Astrocyte of the hippocampus (primary cell): ENCODE measurements around the gene GJB3.
"Not testable (repeated sequence)": the region's sequence is repeated elsewhere in the genome, so short reads cannot be mapped to it uniquely, and the experiment has no call there.

Experiments
- DNase-seq: peaks from one replicate; pipeline ENCODE4 v3.0.0; 2011; ENCODE audit warnings: low read depth, low spot score

The GJB3 gene

GRCh38 chr1:34781071-34781843, at the start of gene GJB3:
Gene GJB3, plus strand, starts transcription at chr1:34781214. Its CDS starts 3,549 bp downstream, at chr1:34784763.
- peak; percentile 26 for DNase-seq

DNA sequence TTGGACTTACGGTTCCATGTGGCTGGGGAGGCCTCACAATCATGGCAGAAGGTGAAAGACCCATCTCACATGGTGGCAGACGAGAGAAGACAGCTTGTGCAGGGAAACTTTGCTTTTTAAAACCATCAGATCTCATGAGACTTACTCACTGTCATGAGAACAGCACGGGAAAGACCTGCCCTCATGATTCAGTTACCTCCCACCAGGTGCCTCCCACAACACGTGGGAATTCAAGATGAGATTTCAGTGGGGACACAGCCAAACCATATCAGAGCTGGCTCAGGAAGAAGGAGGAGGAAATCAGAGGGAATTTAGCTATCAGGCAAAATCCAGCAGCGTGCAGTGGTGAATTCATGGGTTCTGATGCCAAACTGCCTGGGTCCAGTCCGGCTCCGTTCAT, 48.2 kb upstream of the GJB3 start:
- DNase-seq: not testable (repeated sequence)

DNA sequence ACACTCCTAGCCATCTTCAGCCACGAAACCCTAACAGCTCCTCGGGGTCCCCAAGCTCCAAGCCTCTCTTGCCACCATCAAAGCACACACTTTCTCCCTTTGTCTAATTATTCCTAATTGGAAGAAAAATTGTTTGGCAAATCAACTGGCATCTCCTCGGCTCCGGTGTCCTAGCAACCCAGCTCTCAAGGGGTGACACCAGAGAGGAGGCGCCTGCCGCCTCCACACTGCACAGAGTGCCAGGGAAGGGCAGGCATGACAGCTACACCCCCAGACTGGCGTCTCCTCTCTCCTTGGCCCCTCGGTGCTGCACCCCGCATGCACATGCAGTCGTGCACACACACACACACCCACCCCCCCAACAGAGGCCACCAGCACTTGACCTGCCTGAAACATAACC, 44.3 kb upstream of the GJB3 start:
- DNase-seq: no peak

GRCh38 chr1:34737236-34737635, 43.8 kb upstream of the GJB3 start:
- DNase-seq: not testable (repeated sequence)

DNA sequence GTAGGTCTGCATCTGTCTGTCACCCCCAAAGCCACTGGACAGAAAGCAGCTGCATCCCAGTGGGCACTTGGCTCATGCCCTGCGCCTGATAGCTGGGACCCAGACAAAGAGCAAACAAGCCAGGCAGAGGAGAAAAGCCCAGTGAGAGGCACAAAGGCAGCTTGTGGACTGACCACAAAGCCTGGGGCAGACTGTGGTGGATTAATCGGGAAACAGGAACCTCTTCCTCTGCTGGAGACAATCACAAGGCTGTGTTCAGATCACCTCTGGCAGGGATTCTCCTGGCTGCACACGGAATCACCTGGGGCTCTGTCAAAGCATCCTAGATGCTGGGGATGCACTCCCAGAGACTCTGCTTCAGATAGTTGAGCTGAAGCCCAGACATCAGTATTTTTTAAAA, 41.4 kb upstream of the GJB3 start:
- DNase-seq: no peak

GRCh38 chr1:34740161-34740868, 40.7 kb upstream of the GJB3 start:
- peak; percentile 48 for DNase-seq

GRCh38 chr1:34742667-34743270, 38.2 kb upstream of the GJB3 start:
- DNase-seq: peak; percentile 87

- no peak for DNase-seq
Observed at GRCh38 chr1:34743775-34744174, 37.2 kb upstream of the GJB3 start.

GRCh38 chr1:34744851-34745250, 36.2 kb upstream of the GJB3 start:
- DNase-seq: no peak

- no peak for DNase-seq
Observed at GRCh38 chr1:34745666-34746065, 35.3 kb upstream of the GJB3 start.

- no peak for DNase-seq
Observed at GRCh38 chr1:34746101-34746500, 34.9 kb upstream of the GJB3 start.

DNA sequence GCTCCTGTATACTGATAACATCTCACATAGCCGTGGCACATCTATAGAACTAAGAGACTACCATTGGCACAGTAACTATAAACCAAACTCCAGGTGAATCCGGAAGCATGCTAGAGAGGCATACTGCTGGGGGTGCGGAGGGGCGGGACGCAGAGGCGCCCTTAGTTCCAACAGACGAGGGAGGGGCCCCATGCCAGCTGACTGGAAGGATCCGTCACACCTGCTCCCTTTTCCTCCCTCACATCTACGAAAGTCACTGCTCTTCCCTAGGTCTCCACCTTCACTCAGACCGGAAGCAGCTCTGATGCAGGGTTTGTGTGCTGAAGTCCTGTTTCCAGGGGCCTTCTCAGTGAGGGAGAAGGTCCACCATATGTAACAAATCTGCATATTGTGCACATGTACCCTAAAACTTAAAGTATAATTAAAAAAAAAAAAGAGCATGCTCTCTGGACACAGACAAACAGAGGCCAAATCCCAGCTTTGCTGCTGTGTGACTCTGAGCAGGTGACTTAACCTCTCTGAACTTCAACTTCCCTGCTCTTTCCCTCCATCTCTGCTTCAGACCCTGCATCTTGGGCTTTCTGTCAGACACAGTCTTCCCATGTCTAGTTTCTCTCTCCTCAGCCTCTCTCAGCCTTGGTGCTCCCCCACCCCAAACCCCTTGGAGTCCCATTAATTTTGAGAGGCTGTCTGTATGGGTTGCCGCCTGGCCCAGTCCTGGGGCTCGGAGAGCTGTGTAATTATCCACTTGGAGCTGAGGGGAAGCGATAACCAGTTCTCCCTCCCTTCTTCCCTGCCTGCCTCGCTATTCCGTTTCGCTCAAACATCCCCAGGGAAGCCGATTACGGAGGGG, 34.0 kb upstream of the GJB3 start:
- no peak for DNase-seq

DNA sequence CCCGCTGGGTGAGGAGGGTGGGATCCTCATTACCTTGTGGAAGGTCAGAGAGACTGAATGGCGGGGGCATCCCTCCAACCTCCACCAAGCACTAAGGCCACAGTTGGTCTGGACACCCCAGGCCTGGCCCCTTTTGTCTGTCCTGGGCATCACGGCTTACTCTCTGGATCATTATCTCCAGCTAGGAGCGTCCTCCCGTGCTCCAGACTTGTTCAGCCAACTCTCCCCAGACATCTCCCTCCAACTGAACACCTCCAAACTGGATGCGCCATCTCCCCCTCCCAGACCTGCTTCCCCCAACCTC, 33.4 kb upstream of the GJB3 start:
- no peak for DNase-seq

GRCh38 chr1:34749992-34750391, 31.0 kb upstream of the GJB3 start:
- DNase-seq: peak; percentile 58

- no peak for DNase-seq
Observed at GRCh38 chr1:34750610-34751009, 30.4 kb upstream of the GJB3 start.

DNA sequence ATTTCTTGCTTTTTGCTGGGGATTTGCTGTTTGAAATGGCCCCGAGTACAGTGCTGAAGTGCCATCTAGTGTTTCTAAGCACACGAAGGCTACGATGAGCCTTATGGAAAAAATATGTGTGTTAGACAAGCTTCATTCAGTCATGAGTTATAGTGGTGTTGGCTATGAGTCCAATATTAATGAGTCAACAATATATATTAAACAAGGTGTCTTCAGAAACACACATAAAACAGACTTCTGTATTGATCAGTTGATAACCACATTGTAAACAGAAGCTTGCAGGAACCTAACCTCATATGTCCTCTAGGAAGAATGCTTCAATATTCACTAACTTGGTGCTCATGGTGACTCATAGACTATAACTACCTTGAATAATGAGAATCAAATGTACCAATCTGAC, 27.9 kb upstream of the GJB3 start:
- DNase-seq: no peak

- DNase-seq: no peak
Observed at GRCh38 chr1:34754964-34755637, 25.9 kb upstream of the GJB3 start, which contains the start of gene GJB5. Gene GJB5, plus strand, starts transcription at chr1:34755047. Its CDS starts 2,284 bp downstream, at chr1:34757331.

DNA sequence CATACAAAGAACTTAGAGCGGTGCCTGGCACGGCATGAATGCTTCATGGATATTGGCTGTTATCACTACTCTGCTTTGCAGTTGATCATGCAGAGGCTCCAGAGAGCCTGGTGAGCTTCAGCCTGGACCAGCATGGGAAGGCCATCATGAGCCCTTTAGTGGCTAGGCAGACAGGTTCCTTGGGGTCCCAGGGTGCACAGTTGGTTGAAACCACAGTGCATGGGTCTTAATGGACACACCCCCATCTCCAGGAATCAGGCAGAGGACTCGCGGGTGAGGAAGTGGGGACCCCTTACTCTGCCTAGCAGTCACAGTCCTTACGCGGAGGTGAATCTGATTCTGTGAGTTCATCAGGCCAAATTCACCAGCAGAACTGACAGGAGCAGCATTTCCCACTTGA, 25.1 kb upstream of the GJB3 start:
- DNase-seq: no peak

GRCh38 chr1:34757386-34757785, 23.6 kb upstream of the GJB3 start:
- DNase-seq: no peak

GRCh38 chr1:34758751-34759150, 22.3 kb upstream of the GJB3 start:
- no peak for DNase-seq
